Measurements from ENCODE around the gene SPAG4.

GRCh38 chr20:35597186-35597585 is 18.4 kb upstream of the SPAG4 start:
- no peak for TF ChIP-seq CTCF (IDR thresholded peaks at IDR 0.05)
- TF ChIP-seq EZH2 (IDR thresholded peaks at IDR 0.05) = no peak
- TF ChIP-seq EZH2phosphoT487 (IDR thresholded peaks at IDR 0.05) = no peak
